ENCODE results near the gene MYLK4.

The MYLK4 gene

GRCh38 chr6:2783188-2783963 lies 32.7 kb upstream of the MYLK4 start:
- H3K9me3 ChIP-seq, result no peaks in the 10 kb centered on the region
- intact Hi-C loops (cut with DNase I; ENCODE audit: low total_unique reads), result no loop called here
- DNase-seq, result no peak
- H3K27me3 ChIP-seq, result no peaks in the 10 kb centered on the region
- peaks cover 17 to 62% (median 36%) of the 10 kb centered on the region in 3 donors for H3K36me3 ChIP-seq
- TF ChIP-seq CTCF (IDR thresholded peaks at IDR 0.05), result no peak
- H3K27ac ChIP-seq, result no peak overlapping the region
- H3K4me3 ChIP-seq, result no peak overlapping the region
- H3K4me1 ChIP-seq, result peaks cover 0 to 13% (median 6%) of the 10 kb centered on the region in 4 donors

- intact Hi-C loops (cut with DNase I; ENCODE audit: low total_unique reads), result no loop called here
- H3K36me3 ChIP-seq, result peaks cover 17 to 60% (median 36%) of the 10 kb centered on the region in 3 donors
Measured at GRCh38 chr6:2782825-2783187, 32.1 kb upstream of the MYLK4 start.

GRCh38 chr6:2782356-2782708 lies 31.6 kb upstream of the MYLK4 start:
- TF ChIP-seq CTCF (IDR thresholded peaks at IDR 0.05), result no peak
- Histone ChIP-seq H3K27me3 (no peaks in the 10 kb centered on the region), H3K4me3 (no peak overlapping the region), H3K36me3 (peaks cover 17 to 59% (median 36%) of the 10 kb centered on the region in 3 donors), H3K4me1 (peaks cover 0 to 21% (median 10%) of the 10 kb centered on the region in 4 donors), H3K27ac (no peak overlapping the region), H3K9me3 (no peaks in the 10 kb centered on the region)
- intact Hi-C loops (cut with DNase I; ENCODE audit: low total_unique reads), result no loop called here
- DNase-seq, result no peak

More at GRCh38 chr6:2782825-2783187, 32.1 kb upstream of the MYLK4 start:
- Histone ChIP-seq H3K27me3 (no peaks in the 10 kb centered on the region), H3K4me1 (peaks cover 0 to 17% (median 8%) of the 10 kb centered on the region in 4 donors), H3K9me3 (no peaks in the 10 kb centered on the region), H3K27ac (no peak overlapping the region), H3K4me3 (no peak overlapping the region)
- DNase-seq, result no peak
- TF ChIP-seq CTCF (IDR thresholded peaks at IDR 0.05), result no peak

- Histone ChIP-seq H3K4me1 (peaks cover 0 to 26% (median 11%) of the 10 kb centered on the region in 4 donors), H3K9me3 (no peaks in the 10 kb centered on the region), H3K27me3 (no peaks in the 10 kb centered on the region), H3K4me3 (no peak overlapping the region), H3K36me3 (peaks cover 17 to 59% (median 36%) of the 10 kb centered on the region in 3 donors), H3K27ac (no peak overlapping the region)
- DNase-seq, result no peak
- TF ChIP-seq CTCF (IDR thresholded peaks at IDR 0.05), result no peak
- intact Hi-C loops (cut with DNase I; ENCODE audit: low total_unique reads), result no loop called here
Measured at GRCh38 chr6:2781685-2782355, 31.1 kb upstream of the MYLK4 start.

- no peak for DNase-seq
- no peaks in the 10 kb centered on the region for H3K9me3 ChIP-seq
- H3K36me3 ChIP-seq, result peaks cover 17 to 52% (median 36%) of the 10 kb centered on the region in 3 donors
- TF ChIP-seq CTCF (IDR thresholded peaks at IDR 0.05), result no peak
- intact Hi-C loops (cut with DNase I; ENCODE audit: low total_unique reads), result no loop called here
- H3K4me1 ChIP-seq, result peaks cover 0 to 42% (median 18%) of the 10 kb centered on the region in 4 donors
- no peaks in the 10 kb centered on the region for H3K27me3 ChIP-seq
- no peak overlapping the region for H3K4me3 ChIP-seq
- no peak overlapping the region for H3K27ac ChIP-seq
Measured at GRCh38 chr6:2780102-2780737, 29.5 kb upstream of the MYLK4 start.
